ENCODE results near the gene ZKSCAN2. TPM values are rescaled to one million over a fixed set of nuclear protein-coding genes. Genes with fewer than 3 reads are reported as not detected.

The ZKSCAN2 gene
- polyA plus RNA-seq, 1 donor from 2014 or later: 14.0 TPM

DNA sequence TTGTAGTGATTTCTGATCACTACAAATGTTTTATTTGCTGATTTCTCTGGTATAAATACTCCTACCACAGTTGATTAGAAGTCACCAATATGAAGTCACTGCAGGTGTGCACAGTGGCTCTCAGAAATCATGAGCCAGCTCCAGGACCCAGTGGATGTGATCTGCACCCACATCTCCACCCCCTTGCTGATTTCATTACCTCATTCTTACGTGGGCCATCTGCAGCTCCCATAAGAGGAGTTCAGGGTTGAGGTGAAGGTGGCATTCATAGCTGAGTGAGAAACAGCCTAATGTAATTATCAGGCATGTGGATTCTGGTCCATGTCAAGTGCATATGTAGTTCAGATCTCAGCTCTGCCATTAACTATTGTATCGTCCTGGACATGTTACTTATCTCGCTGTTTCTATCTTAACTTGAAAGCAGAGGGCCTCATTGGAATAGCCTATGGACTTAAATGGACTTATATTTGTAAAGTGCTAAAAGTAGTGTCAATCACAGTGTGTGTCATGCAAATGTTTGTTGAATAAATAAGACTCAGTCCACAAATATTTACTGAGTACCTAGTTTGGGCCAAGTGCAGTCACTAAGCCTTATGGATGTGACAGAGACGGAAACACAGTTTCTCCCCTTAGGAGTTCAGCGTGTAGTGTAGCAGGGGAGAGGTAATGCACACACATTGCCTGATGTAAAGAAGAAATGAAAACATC, 40.7 kb upstream of the ZKSCAN2 start:
- no peaks in the 10 kb centered on the region for H3K36me3 ChIP-seq (ENCODE audit: insufficient read depth, low read length)
- H2AFZ ChIP-seq (ENCODE audit: low read depth, low read length): no peak overlapping the region
- no peak overlapping the region for H3K9ac ChIP-seq (ENCODE audit: low read length)
- H3F3A ChIP-seq (ENCODE audit: insufficient read depth, low read length, poor library complexity, severe bottlenecking): no peaks in the 10 kb centered on the region
- H3K4me2 ChIP-seq (ENCODE audit: low read length): no peak overlapping the region
- H3K79me2 ChIP-seq (replicated peaks; ENCODE audit: insufficient read depth, low read length): no peaks in the 10 kb centered on the region
- H3K9me2 ChIP-seq (ENCODE audit: insufficient read depth, low read length): no peaks in the 10 kb centered on the region
- no peaks in the 10 kb centered on the region for H3K9me3 ChIP-seq (ENCODE audit: low read length)
- H4K20me1 ChIP-seq (ENCODE audit: insufficient read depth): no peaks in the 10 kb centered on the region
- no peaks in the 10 kb centered on the region for H3K27me3 ChIP-seq (ENCODE audit: insufficient read depth, low read depth, low read length)
- TF ChIP-seq EZH2 (IDR thresholded peaks at IDR 0.05; ENCODE audit: borderline replicate concordance, insufficient read depth, low read length, poor library complexity, severe bottlenecking) (no peak), TAF1 (IDR thresholded peaks at IDR 0.05; ENCODE audit: low read depth) (no peak), EP300 (conservative IDR thresholded peaks at IDR 0.05; ENCODE audit: poor library complexity, severe bottlenecking) (no peak), RAD21 (conservative IDR thresholded peaks at IDR 0.05) (no peak)
- no peak overlapping the region for H3K4me3 ChIP-seq (ENCODE audit: low read length)
- no peak overlapping the region for H3K27ac ChIP-seq (ENCODE audit: low read length)

DNA sequence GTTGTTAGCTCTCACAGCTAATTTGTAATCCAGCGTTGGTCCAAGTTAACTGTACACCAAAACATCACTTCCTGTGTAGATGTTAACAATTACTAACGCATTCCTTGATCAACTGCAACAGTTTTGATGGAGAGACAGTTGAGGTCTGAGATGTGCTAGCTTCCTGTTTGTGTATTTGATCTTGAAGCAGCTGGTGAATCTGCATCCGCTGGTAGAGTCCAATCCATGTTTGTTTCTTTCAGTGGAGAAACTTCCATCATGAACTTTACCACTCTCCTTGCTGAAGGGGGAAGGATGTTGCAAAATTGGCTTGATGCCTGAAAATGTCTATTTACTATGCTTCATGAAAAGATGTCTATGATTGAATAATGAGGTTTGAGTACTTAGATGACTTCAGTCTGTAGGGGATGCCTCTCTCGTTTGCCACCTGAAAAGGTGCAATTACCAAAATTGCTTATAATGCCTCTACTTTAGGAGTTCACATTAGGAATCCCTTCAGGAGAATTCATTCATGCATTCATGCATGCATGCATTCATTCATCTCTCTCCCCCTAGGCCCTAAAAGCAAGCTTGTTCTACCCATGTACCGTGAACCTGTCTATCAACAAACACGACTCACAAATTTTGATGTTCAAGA, 39.6 kb upstream of the ZKSCAN2 start:
- no peak overlapping the region for H2AFZ ChIP-seq (ENCODE audit: low read depth, low read length)
- H3K9me2 ChIP-seq (ENCODE audit: insufficient read depth, low read length): no peaks in the 10 kb centered on the region
- H3K4me2 ChIP-seq (ENCODE audit: low read length): no peak overlapping the region
- H3K4me3 ChIP-seq (ENCODE audit: low read length): no peak overlapping the region
- H3K27me3 ChIP-seq (ENCODE audit: insufficient read depth, low read depth, low read length): no peaks in the 10 kb centered on the region
- TF ChIP-seq, protein P1, sequence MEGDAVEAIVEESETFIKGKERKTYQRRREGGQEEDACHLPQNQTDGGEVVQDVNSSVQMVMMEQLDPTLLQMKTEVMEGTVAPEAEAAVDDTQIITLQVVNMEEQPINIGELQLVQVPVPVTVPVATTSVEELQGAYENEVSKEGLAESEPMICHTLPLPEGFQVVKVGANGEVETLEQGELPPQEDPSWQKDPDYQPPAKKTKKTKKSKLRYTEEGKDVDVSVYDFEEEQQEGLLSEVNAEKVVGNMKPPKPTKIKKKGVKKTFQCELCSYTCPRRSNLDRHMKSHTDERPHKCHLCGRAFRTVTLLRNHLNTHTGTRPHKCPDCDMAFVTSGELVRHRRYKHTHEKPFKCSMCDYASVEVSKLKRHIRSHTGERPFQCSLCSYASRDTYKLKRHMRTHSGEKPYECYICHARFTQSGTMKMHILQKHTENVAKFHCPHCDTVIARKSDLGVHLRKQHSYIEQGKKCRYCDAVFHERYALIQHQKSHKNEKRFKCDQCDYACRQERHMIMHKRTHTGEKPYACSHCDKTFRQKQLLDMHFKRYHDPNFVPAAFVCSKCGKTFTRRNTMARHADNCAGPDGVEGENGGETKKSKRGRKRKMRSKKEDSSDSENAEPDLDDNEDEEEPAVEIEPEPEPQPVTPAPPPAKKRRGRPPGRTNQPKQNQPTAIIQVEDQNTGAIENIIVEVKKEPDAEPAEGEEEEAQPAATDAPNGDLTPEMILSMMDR (IDR thresholded peaks at IDR 0.05; ENCODE audit: poor library complexity, severe bottlenecking): no peak
- no peak for TF ChIP-seq TAF1 (IDR thresholded peaks at IDR 0.05; ENCODE audit: low read depth)
- no peak for TF ChIP-seq MXI1 (conservative IDR thresholded peaks at IDR 0.05; ENCODE audit: poor library complexity, severe bottlenecking)
- no peak for TF ChIP-seq EZH2 (IDR thresholded peaks at IDR 0.05; ENCODE audit: borderline replicate concordance, insufficient read depth, low read length, poor library complexity, severe bottlenecking)
- TF ChIP-seq POLR2AphosphoS5 (IDR thresholded peaks at IDR 0.05): peak; percentile 85
- TF ChIP-seq REST (IDR thresholded peaks at IDR 0.05; ENCODE audit: borderline replicate concordance): peak; percentile 53
- TF ChIP-seq RAD21 (conservative IDR thresholded peaks at IDR 0.05): no peak
- TF ChIP-seq SMC3 (conservative IDR thresholded peaks at IDR 0.05; ENCODE audit: poor library complexity): no peak
- H3K79me2 ChIP-seq (replicated peaks; ENCODE audit: insufficient read depth, low read length): no peaks in the 10 kb centered on the region
- H3K9me3 ChIP-seq (ENCODE audit: low read length): no peaks in the 10 kb centered on the region
- no peaks in the 10 kb centered on the region for H3F3A ChIP-seq (ENCODE audit: insufficient read depth, low read length, poor library complexity, severe bottlenecking)
- H4K20me1 ChIP-seq (ENCODE audit: insufficient read depth): no peaks in the 10 kb centered on the region
- H3K27ac ChIP-seq (ENCODE audit: low read length): no peak overlapping the region
- no peaks in the 10 kb centered on the region for H3K36me3 ChIP-seq (ENCODE audit: insufficient read depth, low read length)
- no peak overlapping the region for H3K9ac ChIP-seq (ENCODE audit: low read length)
